ENCODE measurements around the gene KIF25.

DNA sequence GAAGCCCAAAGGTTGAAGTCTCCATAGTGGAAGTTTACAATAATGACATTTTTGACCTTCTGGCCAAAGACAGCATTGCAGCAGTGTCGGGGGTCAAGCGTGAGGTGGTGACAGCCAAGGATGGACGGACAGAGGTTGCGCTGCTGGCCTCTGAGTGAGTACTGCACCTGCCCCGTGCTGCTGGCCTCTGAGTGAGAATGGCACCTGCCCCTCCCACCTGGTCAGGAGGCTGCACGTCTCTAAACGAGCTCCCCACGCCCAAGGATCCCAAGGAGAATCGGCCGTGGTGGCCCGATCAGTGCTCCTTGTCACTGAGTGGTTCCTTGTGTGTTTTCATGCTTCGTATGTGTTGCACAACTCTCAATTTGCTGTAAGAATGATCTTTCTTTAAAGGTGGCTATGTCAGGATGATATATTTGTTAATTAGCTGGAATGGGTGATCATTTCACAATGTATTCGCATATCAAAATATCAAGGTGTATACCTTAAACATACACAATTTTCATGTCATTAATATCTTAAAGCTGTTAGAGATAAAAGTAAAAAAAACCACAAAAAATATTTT, 41.2 kb downstream of the KIF25 start:
- TF ChIP-seq, protein P1, sequence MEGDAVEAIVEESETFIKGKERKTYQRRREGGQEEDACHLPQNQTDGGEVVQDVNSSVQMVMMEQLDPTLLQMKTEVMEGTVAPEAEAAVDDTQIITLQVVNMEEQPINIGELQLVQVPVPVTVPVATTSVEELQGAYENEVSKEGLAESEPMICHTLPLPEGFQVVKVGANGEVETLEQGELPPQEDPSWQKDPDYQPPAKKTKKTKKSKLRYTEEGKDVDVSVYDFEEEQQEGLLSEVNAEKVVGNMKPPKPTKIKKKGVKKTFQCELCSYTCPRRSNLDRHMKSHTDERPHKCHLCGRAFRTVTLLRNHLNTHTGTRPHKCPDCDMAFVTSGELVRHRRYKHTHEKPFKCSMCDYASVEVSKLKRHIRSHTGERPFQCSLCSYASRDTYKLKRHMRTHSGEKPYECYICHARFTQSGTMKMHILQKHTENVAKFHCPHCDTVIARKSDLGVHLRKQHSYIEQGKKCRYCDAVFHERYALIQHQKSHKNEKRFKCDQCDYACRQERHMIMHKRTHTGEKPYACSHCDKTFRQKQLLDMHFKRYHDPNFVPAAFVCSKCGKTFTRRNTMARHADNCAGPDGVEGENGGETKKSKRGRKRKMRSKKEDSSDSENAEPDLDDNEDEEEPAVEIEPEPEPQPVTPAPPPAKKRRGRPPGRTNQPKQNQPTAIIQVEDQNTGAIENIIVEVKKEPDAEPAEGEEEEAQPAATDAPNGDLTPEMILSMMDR (conservative IDR thresholded peaks at IDR 0.05) = no peak
- TF ChIP-seq EZH2 (IDR thresholded peaks at IDR 0.05; ENCODE audit: low read depth) = no peak
